Stomach smooth muscle (tissue), 2 donors: ENCODE data around the gene PAH.
"Not testable (repeated sequence)": the region's sequence is repeated elsewhere in the genome, so short reads cannot be mapped to it uniquely, and the experiment has no call there.

Source experiments
- H3K27ac ChIP-seq: one replicate; pipeline ENCODE4 v1.7.0; 2013; ENCODE audit warnings: mild to moderate bottlenecking, low read length, inconsistent platforms
- H3K27me3 ChIP-seq, 2 donors: one replicate each; pipeline ENCODE4 v1.7.0; 2013; ENCODE audit warnings: low read length in 2 of 2; ENCODE audit not compliant: insufficient read depth in 2 of 2, control insufficient read depth in 1 of 2
- H3K36me3 ChIP-seq, 2 donors: one replicate each; pipeline ENCODE4 v1.7.0; 2013; ENCODE audit warnings: low read length in 2 of 2; ENCODE audit not compliant: control insufficient read depth in 2 of 2, insufficient read depth in 2 of 2
- H3K4me1 ChIP-seq: one replicate; pipeline ENCODE4 v1.7.0; 2013; ENCODE audit warnings: low read length; ENCODE audit not compliant: control insufficient read depth, insufficient read depth
- H3K4me3 ChIP-seq, 2 donors: one replicate each; pipeline ENCODE4 v1.7.0; 2013; ENCODE audit warnings: low read length in 2 of 2
- H3K9ac ChIP-seq, 2 donors: one replicate each; pipeline ENCODE4 v1.7.0; 2013; ENCODE audit warnings: low read length in 2 of 2, mild to moderate bottlenecking in 1 of 2
- H3K9me3 ChIP-seq, 2 donors: one replicate each; pipeline ENCODE4 v1.7.0; 2013; ENCODE audit warnings: low read length in 2 of 2; ENCODE audit not compliant: control insufficient read depth in 2 of 2
- donor health status: healthy.
- donor health status: Pancreatic carcinoma.

Gene PAH

DNA sequence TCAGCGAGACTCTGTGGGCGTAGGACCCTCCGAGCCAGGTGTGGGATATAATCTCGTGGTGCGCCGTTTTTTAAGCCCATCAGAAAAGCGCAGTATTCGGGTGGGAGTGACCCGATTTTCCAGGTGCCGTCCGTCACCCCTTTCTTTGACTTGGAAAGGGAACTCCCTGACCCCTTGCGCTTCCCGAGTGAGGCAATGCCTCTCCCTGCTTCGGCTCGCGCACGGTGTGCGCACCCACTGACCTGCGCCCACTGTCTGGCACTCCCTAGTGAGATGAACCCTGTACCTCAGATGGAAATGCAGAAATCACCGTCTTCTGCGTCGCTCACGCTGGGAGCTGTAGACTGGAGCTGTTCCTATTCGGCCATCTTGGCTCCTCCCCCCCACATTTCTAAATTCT is 84.2 kb downstream of the PAH start:
- not testable (repeated sequence) for H3K36me3 ChIP-seq, H3K4me1 ChIP-seq, H3K9ac ChIP-seq, H3K9me3 ChIP-seq, H3K4me3 ChIP-seq, H3K27ac ChIP-seq, H3K27me3 ChIP-seq

DNA sequence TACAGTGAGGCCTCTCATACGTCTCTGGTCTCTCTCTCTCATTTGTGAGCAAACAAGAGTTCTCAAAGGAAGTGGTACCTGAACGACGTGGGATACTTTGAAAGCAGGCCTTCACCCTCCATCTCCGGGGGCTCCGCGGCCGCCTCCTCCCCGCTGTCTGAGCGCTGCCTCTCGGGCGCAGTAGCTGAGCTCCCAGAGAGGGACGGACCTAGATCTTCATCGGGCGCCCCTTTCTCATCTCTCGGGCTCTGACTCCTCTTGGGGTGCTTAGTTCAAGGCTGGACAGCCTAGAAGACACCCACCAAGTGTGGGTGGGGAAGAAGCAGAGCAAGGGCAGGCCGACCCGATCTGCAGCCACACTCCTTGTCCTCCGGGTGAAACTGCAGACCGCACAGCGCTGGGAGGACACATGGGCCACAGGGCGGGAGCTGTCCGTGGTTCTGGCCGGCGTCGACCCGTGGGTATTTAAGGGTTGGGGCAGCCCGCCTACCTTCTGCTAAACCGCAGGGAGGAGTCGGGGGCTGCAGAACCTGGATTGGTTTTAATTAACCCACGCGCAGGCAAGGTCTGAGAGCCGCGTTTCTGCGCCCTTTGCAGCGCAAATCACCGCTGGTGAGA is 92.7 kb downstream of the PAH start:
- H3K27ac ChIP-seq: no peak overlapping the region
- peaks cover 0 to 4% of the 10 kb centered on the region in 2 donors for H3K27me3 ChIP-seq
- no peak overlapping the region for H3K9ac ChIP-seq
- peak overlapping the region in 1 of 2 donors; percentile 3 for H3K4me3 ChIP-seq
- no peaks in the 10 kb centered on the region for H3K36me3 ChIP-seq
- H3K9me3 ChIP-seq: peaks cover 0 to 3% of the 10 kb centered on the region in 2 donors
- H3K4me1 ChIP-seq: no peaks in the 10 kb centered on the region

DNA sequence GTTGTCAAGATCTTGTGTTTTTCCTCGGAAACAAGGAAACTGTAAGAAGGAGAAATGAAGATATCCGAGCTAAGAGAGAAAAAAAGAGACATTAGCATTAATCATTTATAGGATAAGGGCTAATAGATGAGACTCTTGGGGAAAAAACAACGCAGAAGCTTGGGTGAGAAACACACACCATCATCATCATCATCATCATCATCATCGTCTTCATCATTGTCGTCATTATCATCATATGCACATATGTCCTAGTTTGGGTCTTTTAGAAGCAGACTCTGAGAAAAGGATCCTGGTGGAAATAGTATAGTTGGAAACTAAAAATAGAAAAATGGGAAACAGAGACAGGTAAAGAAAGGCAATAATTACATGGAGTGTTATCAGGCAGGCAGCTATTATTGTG is 95.9 kb downstream of the PAH start:
- H3K36me3 ChIP-seq: no peaks in the 10 kb centered on the region
- no peak overlapping the region for H3K9ac ChIP-seq
- H3K27me3 ChIP-seq: peaks cover 0 to 4% of the 10 kb centered on the region in 2 donors
- H3K9me3 ChIP-seq: peaks cover 0 to 3% of the 10 kb centered on the region in 2 donors
- H3K4me1 ChIP-seq: no peaks in the 10 kb centered on the region
- H3K27ac ChIP-seq: no peak overlapping the region
- no peak overlapping the region for H3K4me3 ChIP-seq

DNA sequence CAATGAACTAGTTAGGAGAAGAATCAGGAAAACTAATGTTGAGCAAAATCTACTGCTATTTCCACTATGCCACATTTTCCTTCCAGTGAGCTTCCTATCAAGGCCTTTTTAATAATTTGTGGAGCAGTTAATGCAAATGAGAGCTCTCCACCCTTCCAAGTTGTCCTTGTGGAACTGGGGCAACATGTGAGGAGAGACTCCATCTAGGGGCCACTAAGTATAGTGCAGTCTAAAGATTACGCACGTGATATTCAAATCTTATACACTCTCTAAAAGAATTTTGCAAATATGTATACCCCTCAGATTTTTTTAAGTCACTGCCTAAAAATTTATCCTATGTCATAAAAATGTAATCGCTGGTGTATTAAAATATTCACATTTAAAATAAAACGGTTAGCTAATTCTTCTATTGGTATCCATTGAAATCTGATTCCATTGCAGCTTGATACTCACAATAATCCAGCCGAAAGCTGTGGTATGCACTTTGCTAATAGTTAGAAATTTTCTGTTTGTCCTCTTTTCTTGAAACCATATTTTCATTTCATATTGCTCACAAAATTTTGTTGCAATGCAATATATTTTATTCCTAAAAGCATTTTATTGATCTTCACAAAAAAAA is 100.1 kb downstream of the PAH start:
- H3K36me3 ChIP-seq: no peaks in the 10 kb centered on the region
- no peak overlapping the region for H3K9ac ChIP-seq
- H3K27ac ChIP-seq: no peak overlapping the region
- no peaks in the 10 kb centered on the region for H3K9me3 ChIP-seq
- peaks cover 0 to 2% of the 10 kb centered on the region in 2 donors for H3K27me3 ChIP-seq
- no peaks in the 10 kb centered on the region for H3K4me1 ChIP-seq
- H3K4me3 ChIP-seq: no peak overlapping the region

DNA sequence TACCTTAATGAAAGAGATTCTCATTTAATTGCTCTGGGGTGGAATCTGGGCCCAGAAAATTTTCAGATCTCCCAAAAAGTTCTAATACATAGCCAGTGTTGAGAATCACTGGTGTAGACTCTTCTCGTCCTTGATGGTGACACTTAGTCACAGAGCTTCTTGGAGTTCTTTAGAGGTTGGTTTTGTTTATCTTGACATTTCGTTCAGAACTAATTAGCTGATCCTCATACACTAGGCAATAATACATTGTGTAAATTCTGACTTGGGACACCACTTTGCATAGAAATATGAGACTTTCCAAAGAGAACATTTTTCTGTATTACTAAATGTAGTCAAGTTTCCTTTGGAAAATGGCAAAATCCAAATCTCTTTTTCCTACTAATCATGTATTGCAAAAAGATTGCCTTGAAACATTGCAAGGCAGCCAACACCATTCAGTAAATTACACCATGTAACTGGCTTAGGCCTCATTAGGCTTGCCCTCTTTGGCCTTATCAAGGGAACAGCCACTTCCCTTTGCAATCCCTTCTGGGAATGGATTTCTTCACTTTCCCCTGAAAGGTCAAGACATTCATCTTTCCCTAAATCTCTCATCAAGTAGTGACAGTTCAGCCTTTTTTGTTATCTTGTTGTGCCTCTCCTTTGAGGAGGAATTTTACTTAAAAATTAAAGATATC is 102.2 kb downstream of the PAH start:
- Histone ChIP-seq H3K9me3 (no peaks in the 10 kb centered on the region), H3K4me1 (no peaks in the 10 kb centered on the region), H3K4me3 (no peak overlapping the region), H3K9ac (no peak overlapping the region), H3K27me3 (peaks cover 0 to 2% of the 10 kb centered on the region in 2 donors), H3K36me3 (no peaks in the 10 kb centered on the region), H3K27ac (no peak overlapping the region)

DNA sequence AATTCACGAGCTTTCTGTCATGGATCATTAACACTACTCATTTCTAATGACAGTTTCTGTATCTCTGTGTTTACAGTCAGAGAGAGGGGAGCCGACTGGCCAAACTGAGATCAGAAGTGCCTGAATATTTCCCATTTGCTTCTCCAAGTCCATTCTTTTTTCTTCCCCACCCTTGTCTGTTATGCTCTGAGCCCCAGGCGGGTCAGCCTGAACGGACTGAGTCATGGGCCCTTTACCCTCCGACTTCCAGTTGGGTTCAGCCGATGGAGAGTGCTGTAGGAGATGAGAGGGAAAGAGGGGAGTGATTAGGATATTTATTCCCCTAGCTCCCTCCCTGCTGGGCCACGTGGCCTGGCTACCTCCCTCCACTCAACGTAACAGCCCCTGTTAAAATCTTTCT is 104.7 kb downstream of the PAH start:
- H3K27ac ChIP-seq: no peak overlapping the region
- H3K9me3 ChIP-seq: no peaks in the 10 kb centered on the region
- H3K4me3 ChIP-seq: no peak overlapping the region
- no peaks in the 10 kb centered on the region for H3K4me1 ChIP-seq
- H3K27me3 ChIP-seq: peaks cover 0 to 2% of the 10 kb centered on the region in 2 donors
- H3K36me3 ChIP-seq: no peaks in the 10 kb centered on the region
- H3K9ac ChIP-seq: no peak overlapping the region

DNA sequence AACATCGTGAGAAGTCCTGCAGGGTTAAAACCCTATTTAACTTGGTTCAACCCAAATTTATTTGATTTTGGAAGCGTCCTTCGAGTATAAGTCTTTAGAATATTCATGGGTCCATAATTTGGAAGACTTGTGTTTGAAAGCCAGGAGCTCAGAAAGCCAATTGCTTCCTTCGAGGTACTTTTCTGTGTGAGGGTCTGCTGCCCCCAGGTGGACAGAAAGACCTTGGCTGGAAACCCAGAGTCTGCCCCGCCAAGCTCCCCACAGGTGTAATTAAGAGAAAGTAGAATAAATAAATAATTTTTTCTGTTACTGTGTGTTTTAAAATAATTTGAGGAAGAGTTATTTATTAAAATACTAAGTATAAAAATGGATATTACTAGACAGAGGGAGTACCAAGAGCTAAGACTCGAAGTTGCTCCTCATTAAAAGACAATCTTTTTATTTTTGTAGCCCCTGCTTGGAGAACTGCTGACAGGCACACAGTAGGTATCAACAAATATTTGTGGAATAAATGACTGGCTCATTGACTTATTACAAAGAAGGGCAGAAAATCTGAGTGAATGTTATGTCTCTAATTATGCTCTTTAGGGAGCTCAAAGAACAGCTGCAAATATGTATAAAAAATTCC is 105.8 kb downstream of the PAH start:
- Histone ChIP-seq H3K36me3 (no peaks in the 10 kb centered on the region), H3K9me3 (no peaks in the 10 kb centered on the region), H3K4me3 (no peak overlapping the region), H3K9ac (no peak overlapping the region), H3K27me3 (peaks cover 0 to 2% of the 10 kb centered on the region in 2 donors), H3K4me1 (no peaks in the 10 kb centered on the region), H3K27ac (no peak overlapping the region)

DNA sequence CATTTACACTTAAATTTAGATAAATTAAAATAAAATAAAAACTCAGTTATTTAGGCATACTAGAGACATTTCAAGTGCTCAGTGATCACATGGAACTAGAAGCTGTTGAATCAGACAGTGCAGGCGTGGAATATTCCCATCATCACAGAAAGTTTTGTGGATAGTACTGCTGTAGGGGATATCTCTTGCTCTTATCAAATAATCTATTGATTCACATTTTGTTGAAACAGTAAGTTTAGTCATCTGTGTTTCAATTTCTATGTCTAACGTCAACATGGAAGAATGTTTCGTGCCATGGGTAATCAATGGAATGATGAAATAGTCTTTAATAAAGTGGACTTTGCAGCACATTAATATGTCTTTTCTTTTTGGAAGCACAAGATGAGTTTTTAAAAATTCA is 108.6 kb downstream of the PAH start:
- Histone ChIP-seq H3K4me3 (no peak overlapping the region), H3K36me3 (no peaks in the 10 kb centered on the region), H3K9ac (no peak overlapping the region), H3K9me3 (no peaks in the 10 kb centered on the region), H3K27me3 (peaks cover 0 to 2% of the 10 kb centered on the region in 2 donors), H3K4me1 (no peaks in the 10 kb centered on the region), H3K27ac (no peak overlapping the region)

DNA sequence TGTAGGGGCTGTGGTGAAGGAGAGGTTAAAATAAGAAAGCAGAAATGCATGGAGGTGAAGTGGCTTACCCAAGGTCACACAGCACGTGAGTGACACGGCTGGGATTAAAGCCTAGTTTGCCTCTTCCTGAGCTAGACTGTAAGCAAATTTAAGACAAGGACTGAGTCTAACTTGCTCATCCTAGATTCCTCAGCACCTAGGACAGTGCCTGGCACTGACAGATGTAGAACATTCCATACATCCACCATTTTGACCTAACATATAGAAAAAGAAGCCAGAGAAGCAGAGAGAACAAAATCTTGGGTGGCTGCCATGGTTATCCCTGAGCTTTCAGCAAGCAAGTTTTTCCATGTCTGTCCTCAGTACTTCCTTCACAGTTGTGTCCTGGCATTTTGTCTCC is 110.5 kb downstream of the PAH start:
- Histone ChIP-seq H3K9ac (no peak overlapping the region), H3K27ac (no peak overlapping the region), H3K27me3 (no peaks in the 10 kb centered on the region), H3K9me3 (no peaks in the 10 kb centered on the region), H3K36me3 (no peaks in the 10 kb centered on the region), H3K4me1 (no peaks in the 10 kb centered on the region), H3K4me3 (no peak overlapping the region)

DNA sequence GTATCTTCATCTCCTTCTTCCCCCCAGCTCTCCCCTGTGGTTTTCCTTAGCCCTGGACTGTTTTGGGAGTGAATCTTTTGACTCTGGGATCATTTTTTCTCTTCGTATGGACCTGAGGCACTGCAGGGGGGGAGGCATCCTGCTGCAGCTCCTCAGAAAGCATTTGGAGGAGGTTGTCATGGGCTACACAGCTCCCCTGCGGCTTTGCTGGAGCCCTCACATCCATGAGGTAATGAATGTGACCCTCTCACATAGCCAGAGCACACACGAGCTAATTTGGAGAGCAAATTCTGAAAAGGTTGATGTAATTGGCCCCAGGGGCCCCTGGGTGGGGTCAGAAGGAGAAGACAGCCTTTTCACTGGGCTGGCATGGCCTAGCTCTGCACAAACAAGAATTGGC is 110.9 kb downstream of the PAH start:
- H3K4me1 ChIP-seq: no peaks in the 10 kb centered on the region
- H3K9me3 ChIP-seq: no peaks in the 10 kb centered on the region
- no peaks in the 10 kb centered on the region for H3K36me3 ChIP-seq
- H3K27ac ChIP-seq: no peak overlapping the region
- H3K4me3 ChIP-seq: no peak overlapping the region
- no peaks in the 10 kb centered on the region for H3K27me3 ChIP-seq
- H3K9ac ChIP-seq: no peak overlapping the region

DNA sequence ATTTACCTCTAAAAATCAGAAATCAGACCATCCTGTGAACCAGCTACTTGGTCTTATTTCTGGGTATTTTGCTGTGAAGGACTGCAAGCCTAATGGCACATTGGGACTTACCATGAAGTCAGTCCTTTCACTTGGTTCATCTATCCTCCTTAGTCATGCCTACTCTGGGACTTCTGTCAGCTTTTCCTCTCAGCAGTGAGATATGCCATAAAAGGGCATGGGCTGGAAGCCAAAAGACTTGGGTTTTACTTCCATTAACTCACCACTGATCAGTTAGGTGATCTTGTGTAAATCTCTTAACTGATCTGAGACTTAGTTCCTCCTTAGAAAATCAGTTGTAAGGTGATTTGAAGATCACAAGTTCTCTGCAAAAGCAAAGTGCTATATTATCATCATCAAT is 116.5 kb downstream of the PAH start:
- Histone ChIP-seq H3K4me1 (no peaks in the 10 kb centered on the region), H3K27ac (no peak overlapping the region), H3K27me3 (no peaks in the 10 kb centered on the region), H3K9ac (no peak overlapping the region), H3K9me3 (no peaks in the 10 kb centered on the region), H3K4me3 (no peak overlapping the region), H3K36me3 (no peaks in the 10 kb centered on the region)
